Hematopoietic multipotent progenitor cell treated with erythropoietin and hydrocortisone succinate and interleukin-3 and kit ligand, for 8 days (in vitro differentiated cells): ENCODE data around the gene PRAF2.

Experiments
- DNase-seq: peaks from one replicate; pipeline ENCODE4 v3.0.0-alpha.2; 2015

PRAF2 gene

GRCh38 chrX:49041744-49042580 is 31.8 kb downstream of the PRAF2 start:
- peak; percentile 14 for DNase-seq

- no peak for DNase-seq
Measured at GRCh38 chrX:49040376-49040955, 33.3 kb downstream of the PRAF2 start.

- peak; percentile 80 for DNase-seq
Measured at GRCh38 chrX:49039598-49040375, 34.0 kb downstream of the PRAF2 start.

GRCh38 chrX:49037883-49038475 is 35.8 kb downstream of the PRAF2 start:
- no peak for DNase-seq

GRCh38 chrX:49030283-49030682 is 43.5 kb downstream of the PRAF2 start:
- DNase-seq, result no peak

GRCh38 chrX:49029876-49030275 is 43.9 kb downstream of the PRAF2 start:
- DNase-seq, result no peak
